GM18861 (cell line): ENCODE measurements around the gene OSMR.
A peak's percentile ranks its signal among the peaks of the same experiment; 100 is the strongest.

Source experiments
- ATAC-seq: cut with Tn5 transposase; IDR thresholded peaks from one replicate; pipeline ENCODE4 v1.9.1; 2021; ENCODE audit not compliant: unreplicated experiment

OSMR gene

GRCh38 chr5:38870595-38870994 lies 24.8 kb downstream of the OSMR start:
- ATAC-seq: no peak

GRCh38 chr5:38871058-38871605 lies 25.3 kb downstream of the OSMR start:
- ATAC-seq: no peak

GRCh38 chr5:38871790-38872551 lies 26.2 kb downstream of the OSMR start:
- no peak for ATAC-seq

GRCh38 chr5:38872826-38873225 lies 27.0 kb downstream of the OSMR start:
- no peak for ATAC-seq

- no peak for ATAC-seq
Measured at GRCh38 chr5:38874948-38875456, 29.2 kb downstream of the OSMR start.

GRCh38 chr5:38878391-38879077 lies 32.7 kb downstream of the OSMR start:
- ATAC-seq: no peak

- ATAC-seq: no peak
Measured at GRCh38 chr5:38879078-38879460, 33.3 kb downstream of the OSMR start.

GRCh38 chr5:38883842-38884241 lies 38.0 kb downstream of the OSMR start:
- no peak for ATAC-seq

- ATAC-seq: no peak
Measured at GRCh38 chr5:38885208-38885607, 39.4 kb downstream of the OSMR start.

- no peak for ATAC-seq
Measured at GRCh38 chr5:38888041-38888440, 42.2 kb downstream of the OSMR start.

GRCh38 chr5:38889424-38889823 lies 43.6 kb downstream of the OSMR start:
- ATAC-seq: no peak

- ATAC-seq: no peak
Measured at GRCh38 chr5:38891563-38891962, 45.8 kb downstream of the OSMR start.

GRCh38 chr5:38892363-38892762 lies 46.6 kb downstream of the OSMR start:
- ATAC-seq: no peak

GRCh38 chr5:38896760-38897159 lies 50.9 kb downstream of the OSMR start:
- ATAC-seq: no peak

GRCh38 chr5:38899936-38900335 lies 54.1 kb downstream of the OSMR start:
- ATAC-seq: no peak

GRCh38 chr5:38905516-38905915 lies 59.7 kb downstream of the OSMR start:
- no peak for ATAC-seq

GRCh38 chr5:38906503-38906902 lies 60.7 kb downstream of the OSMR start:
- ATAC-seq: no peak

GRCh38 chr5:38911933-38912332 lies 66.1 kb downstream of the OSMR start:
- ATAC-seq: no peak

- ATAC-seq: no peak
Measured at GRCh38 chr5:38913714-38914113, 67.9 kb downstream of the OSMR start.

- ATAC-seq: no peak
Measured at GRCh38 chr5:38916802-38917201, 71.0 kb downstream of the OSMR start.

GRCh38 chr5:38921174-38921573 lies 75.4 kb downstream of the OSMR start:
- no peak for ATAC-seq

GRCh38 chr5:38922199-38922598 lies 76.4 kb downstream of the OSMR start:
- ATAC-seq: peak; percentile 74
